GM12872 (cell line): ENCODE data around the gene DLGAP4.
A peak's percentile ranks its signal among the peaks of the same experiment; 100 is the strongest.

Experiments used
- TF ChIP-seq, protein P1 (sequence below): IDR thresholded peaks from 3 replicates; pipeline ENCODE4 v1.5.1; 2011; ENCODE audit warnings: low read depth, mild to moderate bottlenecking, low read length, moderate library complexity; ENCODE audit not compliant: insufficient read depth

Gene DLGAP4

DNA sequence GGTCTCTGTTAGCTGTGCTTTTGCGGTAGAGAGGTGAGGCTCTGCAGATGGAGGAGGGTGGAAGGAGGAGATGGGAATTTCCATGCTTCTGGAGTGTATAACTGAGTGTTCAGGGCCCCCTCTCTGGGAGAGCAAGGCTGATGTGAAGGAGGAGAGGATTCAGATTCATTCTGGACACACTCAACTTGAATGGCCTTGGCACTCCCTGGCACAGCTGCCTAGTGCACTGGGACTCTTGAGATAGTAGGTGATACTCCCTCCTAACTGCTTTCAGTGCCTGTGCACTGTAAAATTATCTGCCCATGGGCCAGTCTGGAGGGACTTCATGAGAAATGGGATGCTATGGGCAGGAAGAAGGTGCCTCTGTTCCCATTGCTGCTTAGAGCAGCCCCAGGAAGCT lies 180.9 kb downstream of the DLGAP4 start:
- TF ChIP-seq, protein P1, sequence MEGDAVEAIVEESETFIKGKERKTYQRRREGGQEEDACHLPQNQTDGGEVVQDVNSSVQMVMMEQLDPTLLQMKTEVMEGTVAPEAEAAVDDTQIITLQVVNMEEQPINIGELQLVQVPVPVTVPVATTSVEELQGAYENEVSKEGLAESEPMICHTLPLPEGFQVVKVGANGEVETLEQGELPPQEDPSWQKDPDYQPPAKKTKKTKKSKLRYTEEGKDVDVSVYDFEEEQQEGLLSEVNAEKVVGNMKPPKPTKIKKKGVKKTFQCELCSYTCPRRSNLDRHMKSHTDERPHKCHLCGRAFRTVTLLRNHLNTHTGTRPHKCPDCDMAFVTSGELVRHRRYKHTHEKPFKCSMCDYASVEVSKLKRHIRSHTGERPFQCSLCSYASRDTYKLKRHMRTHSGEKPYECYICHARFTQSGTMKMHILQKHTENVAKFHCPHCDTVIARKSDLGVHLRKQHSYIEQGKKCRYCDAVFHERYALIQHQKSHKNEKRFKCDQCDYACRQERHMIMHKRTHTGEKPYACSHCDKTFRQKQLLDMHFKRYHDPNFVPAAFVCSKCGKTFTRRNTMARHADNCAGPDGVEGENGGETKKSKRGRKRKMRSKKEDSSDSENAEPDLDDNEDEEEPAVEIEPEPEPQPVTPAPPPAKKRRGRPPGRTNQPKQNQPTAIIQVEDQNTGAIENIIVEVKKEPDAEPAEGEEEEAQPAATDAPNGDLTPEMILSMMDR, result no peak

DNA sequence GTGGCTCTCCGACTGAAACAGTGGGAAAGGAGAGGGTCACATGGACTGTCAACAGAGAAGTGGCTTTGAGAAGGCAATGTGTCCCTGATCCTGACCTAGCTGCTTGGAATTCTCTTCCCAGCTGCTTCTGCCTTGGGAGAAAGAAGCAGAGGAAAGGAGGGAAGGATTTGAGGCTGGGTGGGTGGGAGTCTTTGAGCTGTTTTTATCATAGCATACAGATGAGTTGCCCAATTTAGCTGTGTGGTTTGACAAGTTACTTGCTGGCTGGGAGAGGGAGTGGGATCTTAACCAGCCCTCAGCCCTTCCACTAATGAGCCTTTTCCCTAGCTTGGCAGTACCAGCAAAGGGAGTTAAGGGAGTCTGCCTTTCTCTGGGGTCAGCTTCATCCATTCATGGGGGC lies 184.1 kb downstream of the DLGAP4 start:
- TF ChIP-seq, protein P1, result no peak

DNA sequence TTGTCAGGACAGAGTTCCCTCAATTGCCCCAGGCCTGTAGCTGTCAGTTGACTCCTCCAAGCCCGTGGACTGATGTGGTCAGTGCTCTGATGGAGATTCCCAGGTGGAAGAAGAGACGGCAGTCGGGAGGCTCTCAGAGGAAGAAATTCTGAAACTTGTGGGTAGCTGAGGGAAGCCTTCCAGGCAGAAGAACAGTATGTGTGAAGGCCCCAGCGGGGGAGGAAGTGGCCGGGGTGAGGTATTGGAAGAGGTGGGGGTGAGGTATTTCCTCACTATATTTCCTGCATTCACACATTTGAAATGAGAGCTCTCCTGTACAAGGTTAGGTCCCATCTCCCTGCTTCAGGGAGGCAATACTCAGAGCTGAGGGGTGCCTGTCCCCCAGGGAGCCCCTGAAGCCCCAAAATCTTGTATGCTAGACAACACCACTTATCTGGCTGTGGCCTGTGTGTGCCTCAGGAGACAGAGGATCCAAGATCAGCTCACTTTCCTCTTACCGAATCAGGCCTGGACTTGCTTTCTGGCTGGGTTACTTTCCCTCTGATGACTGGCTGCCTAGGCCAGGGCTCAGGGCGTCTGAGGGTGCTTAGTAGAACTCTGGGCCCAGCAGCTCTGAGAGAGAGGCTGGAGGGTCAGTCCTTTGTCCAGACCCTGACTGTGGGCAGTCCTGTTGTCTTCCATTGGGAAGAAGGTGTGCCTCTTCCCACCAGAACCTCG lies 185.9 kb downstream of the DLGAP4 start:
- TF ChIP-seq, protein P1, result no peak

DNA sequence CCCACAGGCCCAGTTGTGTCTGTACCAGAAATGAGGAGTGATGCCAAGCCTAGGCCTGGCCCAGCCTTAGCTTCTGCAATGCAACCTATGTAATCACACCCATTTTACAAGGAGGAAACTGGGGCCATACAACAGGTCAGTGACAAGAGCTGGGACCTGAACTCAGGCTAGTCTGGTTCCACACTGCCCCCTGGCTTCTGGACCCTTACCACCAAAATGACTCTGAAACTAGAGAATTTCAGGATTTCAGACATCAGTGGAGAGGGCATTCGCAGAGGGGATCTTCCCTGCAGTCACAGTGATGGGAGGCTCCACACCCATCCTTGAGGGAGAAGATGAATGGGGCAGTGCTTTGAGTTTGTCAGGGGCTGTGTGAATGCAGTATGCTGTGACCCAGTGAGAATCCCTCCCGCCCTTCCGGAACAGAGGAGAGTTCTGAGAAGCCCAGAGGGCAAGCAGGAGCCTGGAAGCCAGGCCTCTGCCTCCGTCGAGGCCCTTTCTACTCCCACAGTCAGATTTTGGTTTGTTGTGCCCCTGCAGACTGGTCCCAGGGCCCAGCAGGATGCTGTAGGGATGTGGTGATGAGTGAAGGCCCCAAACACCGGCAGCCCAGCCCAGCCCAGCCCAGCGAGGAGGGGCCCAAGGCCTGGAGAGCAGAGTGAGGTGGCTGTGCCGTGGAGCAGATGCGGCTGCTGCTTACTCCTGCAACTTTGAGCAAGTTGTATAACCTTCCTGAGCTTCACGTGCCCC lies 187.1 kb downstream of the DLGAP4 start:
- TF ChIP-seq, protein P1, result peak; percentile 41; the same call in 2 of the 3 replicates

DNA sequence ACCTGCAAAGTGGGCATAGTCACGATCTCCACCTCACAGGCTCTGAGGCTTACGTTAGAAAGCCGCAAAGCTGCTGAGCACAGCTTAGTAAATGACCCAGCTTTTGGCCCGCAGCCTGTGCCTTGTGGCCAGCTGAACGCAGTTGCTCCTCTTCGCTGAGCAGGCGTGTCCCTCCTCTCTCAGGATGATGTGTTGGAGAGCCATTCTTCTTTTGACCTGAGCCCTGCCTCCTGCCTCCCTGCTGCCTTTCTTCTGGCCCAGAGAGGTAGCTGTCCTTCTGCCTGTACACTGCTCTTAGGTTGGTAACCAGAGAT lies 187.6 kb downstream of the DLGAP4 start:
- TF ChIP-seq, protein P1, result no peak

DNA sequence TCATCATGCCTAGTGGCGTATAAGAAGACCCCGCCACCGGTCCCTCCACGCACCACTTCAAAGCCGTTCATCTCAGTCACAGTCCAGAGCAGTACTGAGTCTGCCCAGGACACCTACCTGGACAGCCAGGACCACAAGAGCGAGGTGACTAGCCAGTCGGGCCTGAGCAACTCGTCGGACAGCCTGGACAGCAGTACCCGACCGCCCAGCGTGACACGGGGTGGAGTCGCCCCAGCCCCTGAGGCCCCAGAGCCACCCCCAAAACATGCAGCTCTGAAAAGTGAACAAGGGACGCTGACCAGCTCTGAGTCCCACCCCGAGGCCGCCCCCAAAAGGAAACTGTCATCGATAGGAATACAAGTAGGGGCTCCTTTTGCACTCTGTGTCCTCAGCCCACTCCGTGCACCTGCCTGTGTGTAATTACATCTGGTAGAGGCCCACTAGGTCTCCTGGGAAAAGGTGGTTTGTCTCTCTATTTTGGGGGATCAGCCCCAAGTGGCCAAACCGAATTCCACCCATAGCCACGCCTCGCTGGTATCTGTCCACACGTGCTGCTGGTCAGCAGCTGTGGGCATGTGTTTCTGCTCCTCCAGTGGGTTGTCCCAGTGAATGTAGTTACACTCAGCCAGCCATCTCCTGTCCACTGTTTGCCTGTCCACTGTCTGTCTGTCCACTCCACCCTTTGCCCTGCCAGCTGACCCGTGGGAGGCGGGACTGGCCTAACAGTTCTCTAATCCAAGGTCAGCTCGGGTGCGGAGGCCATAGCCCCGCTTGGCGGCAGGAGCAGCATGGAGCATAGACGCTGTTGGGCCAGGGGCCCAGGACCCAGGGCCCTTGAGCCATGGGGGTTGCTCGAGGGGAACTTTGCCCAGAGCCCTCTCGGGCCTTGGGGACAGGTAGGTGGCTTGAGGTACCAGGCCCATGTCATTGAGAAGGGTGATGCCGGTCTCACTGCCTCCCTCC lies 190.8 kb downstream of the DLGAP4 start:
- TF ChIP-seq, protein P1, result no peak

DNA sequence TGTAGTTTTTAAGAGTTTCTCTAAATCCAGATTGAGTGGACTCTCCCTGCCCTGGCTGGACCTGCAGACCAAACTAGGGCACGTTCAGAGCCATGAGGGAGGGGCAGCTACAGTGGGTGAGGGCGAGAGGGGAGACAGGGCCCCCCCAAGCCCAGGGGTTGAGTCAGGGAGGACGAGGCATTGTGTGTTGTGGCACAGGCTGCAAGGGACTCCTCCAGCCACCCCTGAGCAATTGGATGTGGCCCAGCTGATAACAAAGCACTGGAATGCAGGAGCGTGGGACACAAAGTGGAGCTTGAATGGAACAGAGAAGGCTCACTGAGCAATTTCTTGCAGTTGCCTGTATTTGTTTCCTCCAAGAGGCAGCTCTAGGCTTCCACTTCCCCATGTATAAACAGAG lies 191.7 kb downstream of the DLGAP4 start:
- TF ChIP-seq, protein P1, result no peak
